HG03575 (cell line): ENCODE results near the gene ELK1.

Experiments used
- ATAC-seq: cut with Tn5 transposase; IDR thresholded peaks from one replicate; pipeline ENCODE4 v1.9.1; 2021; ENCODE audit not compliant: unreplicated experiment, insufficient number of reproducible peaks, low FRiP score; ENCODE audit errors: extremely low read depth

The ELK1 gene

DNA sequence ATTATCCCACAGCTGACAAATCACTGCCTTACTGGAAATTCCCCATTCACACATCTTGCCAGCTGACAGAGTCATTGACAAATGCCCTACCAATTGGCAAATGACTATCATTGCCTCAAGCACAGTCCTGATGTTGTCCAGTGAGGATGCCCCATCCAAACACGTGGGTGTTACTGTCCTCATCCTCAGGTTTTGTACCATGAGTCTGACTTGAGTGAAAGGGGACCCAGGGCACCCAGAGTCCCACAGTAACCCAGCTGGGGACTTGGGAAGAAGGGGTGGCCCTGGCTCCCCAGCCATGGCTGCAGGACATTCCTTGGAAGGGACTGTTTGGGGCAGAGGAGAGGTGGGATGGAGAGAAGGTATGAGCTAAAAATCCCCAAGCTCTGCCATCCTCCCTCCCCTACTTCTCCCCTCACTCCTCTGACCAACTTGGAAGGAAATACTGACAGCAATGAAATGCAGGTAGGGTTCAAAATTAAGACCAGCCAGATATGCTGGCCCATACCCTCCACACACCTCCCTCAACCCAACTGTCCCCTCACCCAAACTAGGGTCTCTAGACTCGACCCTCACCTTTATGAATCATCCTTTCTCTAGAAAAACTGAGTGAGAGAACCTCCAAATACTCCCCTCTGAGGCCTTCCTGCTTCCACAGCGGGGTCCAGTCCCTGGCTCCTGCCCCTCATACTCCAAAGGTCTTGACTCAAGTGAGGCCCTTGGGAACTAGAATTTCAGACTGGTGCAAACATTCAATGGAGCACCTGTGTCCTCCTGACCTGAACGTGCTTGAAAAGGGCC lies 63.1 kb downstream of the ELK1 start:
- no peak for ATAC-seq

DNA sequence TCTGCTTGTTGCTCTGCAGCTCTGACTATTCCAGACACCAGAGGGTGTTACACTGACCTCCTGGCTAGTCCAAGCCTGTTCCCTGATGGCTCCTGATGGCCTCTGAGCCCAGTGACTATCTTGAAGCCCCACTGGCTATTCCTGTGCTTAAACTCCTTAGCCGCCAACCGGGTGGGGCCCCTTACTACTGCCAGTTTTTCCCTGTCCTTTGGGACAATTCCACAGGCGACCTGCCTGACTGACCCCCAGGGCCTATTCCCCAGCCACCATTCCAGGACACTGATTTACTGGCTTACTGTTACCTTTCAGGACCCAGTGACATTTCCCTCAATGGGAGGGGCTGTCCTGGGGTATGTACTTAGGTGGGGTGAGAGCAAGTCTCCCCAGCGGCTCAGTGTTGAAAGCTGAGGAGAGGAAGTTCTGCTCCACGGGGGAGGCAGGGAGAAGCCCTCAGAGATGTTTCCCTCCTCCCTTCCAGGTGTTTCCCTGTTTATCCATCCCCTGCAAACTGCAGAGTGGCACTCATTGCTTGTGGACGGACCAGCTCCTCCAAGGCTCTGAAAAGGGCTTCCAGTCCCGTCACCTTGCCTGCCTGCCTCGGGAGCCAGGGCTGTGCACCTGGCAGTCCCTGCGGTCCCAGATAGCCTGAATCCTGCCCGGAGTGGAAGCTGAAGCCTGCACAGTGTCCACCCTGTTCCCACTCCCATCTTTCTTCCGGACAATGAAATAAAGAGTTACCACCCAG lies 64.1 kb downstream of the ELK1 start:
- ATAC-seq: no peak
